Prostate gland (tissue), 2 donors: ENCODE measurements around the gene DST.

ENCODE experiments used
- CTCF ChIP-seq, 4 experiments: fragments of 200-600 bp in 2 of 4; fragments of 450-650 bp in 2 of 4; sonication (generic) in 2 of 4; IDR thresholded peaks; 1 replicate in 3 of 4; 2 replicates in 1 of 4; pipeline ENCODE4 v1.5.1; 2016 to 2019; ENCODE audit warnings: antibody characterized with exemption in 4 of 4, mild to moderate bottlenecking in 2 of 4, moderate library complexity in 2 of 4
- POLR2A ChIP-seq: fragments of 450-650 bp; IDR thresholded peaks from one replicate; pipeline ENCODE4 v1.6.1; 2016; ENCODE audit warnings: antibody characterized with exemption, mild to moderate bottlenecking

GRCh38 chr6:56643379-56644089 is 845 bp upstream of the DST start:
- TF ChIP-seq POLR2A: no peak
- TF ChIP-seq CTCF (IDR thresholded peaks at IDR 0.05): no peak
